Measurements from ENCODE around the gene XAB2. TPM values are rescaled to one million over a fixed set of nuclear protein-coding genes. Genes with fewer than 3 reads are reported as not detected.
A peak's percentile ranks its signal among the peaks of the same experiment; 100 is the strongest.

Gene XAB2
- total and polyA plus RNA-seq, 9 donors, result 23.0 to 34.6 (median 27.4) TPM

DNA sequence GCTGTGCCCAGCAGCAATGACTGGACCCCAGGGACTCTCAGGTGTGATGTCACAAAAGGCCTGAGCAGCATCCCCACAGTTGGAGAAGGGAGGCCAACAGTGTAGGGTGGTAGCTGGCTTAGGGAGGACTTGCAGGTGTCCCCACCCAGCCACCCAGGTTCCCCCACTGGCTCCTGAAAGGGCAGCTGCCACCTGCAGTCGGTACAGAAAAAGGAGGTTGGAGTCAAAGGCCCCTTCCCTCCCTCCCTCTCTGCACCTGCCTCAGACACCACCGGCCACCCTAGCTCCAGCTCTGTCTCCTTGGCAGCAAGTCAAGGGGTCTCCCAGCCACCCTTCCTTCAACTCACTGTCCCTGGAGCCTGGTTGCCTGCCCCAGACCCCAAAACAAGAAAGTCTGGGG, 4.4 kb upstream of the XAB2 start, which contains the start of gene PCP2:
TSS of gene PCP2 (minus strand) at position 22 of the 400 bp plus-strand sequence. CDS start 262 bp downstream, outside the sequence.
- Histone ChIP-seq H3K9me3 (replicated peaks; ENCODE audit: control insufficient read depth, low read depth, low read length) (no peaks in the 10 kb centered on the region), H3K27ac (ENCODE audit: low read length) (no peak within 1 kb of the TSS), H3K36me3 (ENCODE audit: control insufficient read depth, insufficient read depth, low read length) (peaks cover 10% of the 10 kb centered on the region), H3K27me3 (ENCODE audit: control insufficient read depth, insufficient read depth, low read length) (peaks cover 27% of the 10 kb centered on the region), H3K4me1 (ENCODE audit: control insufficient read depth, insufficient read depth, low read length) (peaks cover 11% of the 10 kb centered on the region), H3K4me3 (ENCODE audit: low read length) (no peak within 1 kb of the TSS)
- no peak for DNase-seq
- WGBS (ENCODE audit: insufficient coverage), result 31% methylated on average over 2 of the region's 2 CpGs

DNA sequence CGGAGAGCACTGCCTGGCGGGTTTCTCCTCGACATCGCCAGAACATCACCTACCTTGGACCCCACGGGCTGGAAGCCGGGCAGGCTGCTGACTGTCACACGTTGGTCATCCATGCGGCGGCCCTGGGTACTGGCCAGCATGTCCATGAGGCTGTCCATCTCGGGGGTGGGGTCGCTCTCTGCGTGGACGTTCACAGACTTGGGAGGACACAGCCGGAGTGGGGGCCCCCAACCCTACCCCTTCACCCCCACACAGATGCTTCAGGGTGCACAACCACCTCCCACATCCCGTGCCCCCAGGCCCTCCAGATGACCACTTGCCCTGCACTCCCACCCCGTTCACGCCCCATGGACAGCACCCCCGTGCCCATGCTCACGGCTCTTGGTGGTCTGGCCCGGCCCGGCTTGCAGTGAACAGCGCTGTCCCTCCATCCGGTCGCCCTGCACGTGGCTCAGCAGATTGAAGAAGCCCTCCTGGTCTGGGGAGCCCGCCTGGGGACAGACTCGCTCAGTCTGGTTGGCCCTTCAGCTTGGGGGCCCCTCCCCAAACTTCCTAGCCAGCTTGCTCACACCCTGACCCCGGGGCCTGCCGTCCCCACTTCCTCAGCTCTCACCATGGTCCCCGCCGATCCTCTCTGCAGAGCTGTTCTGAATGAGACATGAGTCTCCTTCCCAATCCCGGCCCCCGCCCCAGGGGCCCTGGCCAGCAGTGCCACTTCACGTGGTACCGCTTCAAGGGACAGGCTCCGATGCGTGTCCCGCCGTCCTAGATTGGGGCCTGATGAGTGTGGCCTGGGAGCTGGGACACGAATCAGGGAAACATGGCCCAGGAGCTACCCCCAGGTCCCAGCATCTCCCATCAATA, 3.2 kb upstream of the XAB2 start:
- Histone ChIP-seq H3K4me3 (ENCODE audit: low read length) (no peak overlapping the region), H3K36me3 (ENCODE audit: control insufficient read depth, insufficient read depth, low read length) (peaks cover 10% of the 10 kb centered on the region), H3K27me3 (ENCODE audit: control insufficient read depth, insufficient read depth, low read length) (peaks cover 22% of the 10 kb centered on the region), H3K27ac (ENCODE audit: low read length) (no peak overlapping the region), H3K9me3 (replicated peaks; ENCODE audit: control insufficient read depth, low read depth, low read length) (no peaks in the 10 kb centered on the region), H3K4me1 (ENCODE audit: control insufficient read depth, insufficient read depth, low read length) (peaks cover 21% of the 10 kb centered on the region)
- no peak for DNase-seq
- WGBS (ENCODE audit: insufficient coverage), result 91% methylated on average over 33 of the region's 40 CpGs

DNA sequence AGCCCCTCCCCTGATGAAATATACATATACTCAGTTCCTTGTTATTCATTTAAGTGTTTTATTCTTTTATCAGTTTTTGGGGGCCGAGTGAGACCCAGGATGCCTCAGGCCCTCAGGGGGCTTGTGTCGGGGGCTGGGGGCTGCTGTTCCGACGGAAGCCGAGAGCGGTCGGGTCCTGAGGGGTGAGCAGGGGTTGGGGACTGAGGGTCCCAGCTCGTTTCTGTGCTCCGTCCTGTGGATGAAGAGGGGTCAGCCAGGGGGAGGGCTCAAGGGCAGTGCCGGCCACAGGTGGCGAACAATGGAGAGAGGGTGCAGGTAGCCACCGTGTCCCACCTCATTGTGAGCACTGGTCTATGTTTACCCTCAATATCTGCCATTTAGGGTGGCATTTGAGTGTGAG, 2.2 kb upstream of the XAB2 start:
- peaks cover 18% of the 10 kb centered on the region for H3K36me3 ChIP-seq (ENCODE audit: control insufficient read depth, insufficient read depth, low read length)
- H3K27me3 ChIP-seq (ENCODE audit: control insufficient read depth, insufficient read depth, low read length), result peaks cover 14% of the 10 kb centered on the region
- peaks cover 21% of the 10 kb centered on the region for H3K4me1 ChIP-seq (ENCODE audit: control insufficient read depth, insufficient read depth, low read length)
- 88% methylated on average over 9 of the region's 12 CpGs for WGBS (ENCODE audit: insufficient coverage)
- no peak overlapping the region for H3K27ac ChIP-seq (ENCODE audit: low read length)
- no peak for DNase-seq
- no peaks in the 10 kb centered on the region for H3K9me3 ChIP-seq (replicated peaks; ENCODE audit: control insufficient read depth, low read depth, low read length)
- H3K4me3 ChIP-seq (ENCODE audit: low read length), result no peak overlapping the region

DNA sequence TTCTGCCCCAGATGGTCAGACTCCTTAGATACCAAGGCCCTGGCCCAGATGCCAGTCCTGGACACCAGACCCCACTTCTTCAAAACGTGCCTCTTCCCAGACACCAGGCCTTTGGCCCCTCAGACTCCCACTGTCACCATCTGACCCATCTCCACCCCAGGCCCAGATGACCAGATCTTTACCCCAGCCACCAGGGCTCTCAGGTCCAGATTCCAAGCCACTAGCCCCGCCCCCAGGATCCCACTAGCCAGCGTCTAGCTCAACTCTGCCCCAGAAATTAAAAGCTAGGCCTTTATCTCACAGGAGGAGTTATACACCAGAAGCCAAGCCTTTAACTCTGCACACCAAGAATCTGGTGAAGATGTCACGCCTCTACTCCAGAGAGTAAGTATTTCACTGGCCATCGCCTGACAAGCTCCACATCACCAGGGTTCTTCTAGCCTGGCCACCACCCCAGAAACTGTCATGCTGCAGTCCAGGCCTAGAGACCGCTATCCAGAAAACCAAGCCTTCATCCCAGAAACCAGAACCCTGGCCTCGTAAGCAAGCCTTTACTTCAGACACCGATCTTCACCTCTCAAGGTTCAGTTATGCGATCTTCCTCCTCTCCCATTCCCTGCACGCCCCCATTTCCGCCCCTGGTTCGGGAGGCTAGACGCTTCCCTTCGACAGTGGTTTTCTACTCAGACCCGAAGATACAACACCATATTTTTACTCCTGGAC, 595 bp downstream of the XAB2 start:
- DNase-seq, result no peak
- peaks cover 34% of the 10 kb centered on the region for H3K36me3 ChIP-seq (ENCODE audit: control insufficient read depth, insufficient read depth, low read length)
- H3K9me3 ChIP-seq (replicated peaks; ENCODE audit: control insufficient read depth, low read depth, low read length), result no peaks in the 10 kb centered on the region
- no peaks in the 10 kb centered on the region for H3K27me3 ChIP-seq (ENCODE audit: control insufficient read depth, insufficient read depth, low read length)
- H3K4me3 ChIP-seq (ENCODE audit: low read length), result peak overlapping the region; percentile 93
- H3K4me1 ChIP-seq (ENCODE audit: control insufficient read depth, insufficient read depth, low read length), result peaks cover 21% of the 10 kb centered on the region
- 7% methylated on average over 15 of the region's 15 CpGs for WGBS (ENCODE audit: insufficient coverage)
- peak overlapping the region; percentile 48 for H3K27ac ChIP-seq (ENCODE audit: low read length)

DNA sequence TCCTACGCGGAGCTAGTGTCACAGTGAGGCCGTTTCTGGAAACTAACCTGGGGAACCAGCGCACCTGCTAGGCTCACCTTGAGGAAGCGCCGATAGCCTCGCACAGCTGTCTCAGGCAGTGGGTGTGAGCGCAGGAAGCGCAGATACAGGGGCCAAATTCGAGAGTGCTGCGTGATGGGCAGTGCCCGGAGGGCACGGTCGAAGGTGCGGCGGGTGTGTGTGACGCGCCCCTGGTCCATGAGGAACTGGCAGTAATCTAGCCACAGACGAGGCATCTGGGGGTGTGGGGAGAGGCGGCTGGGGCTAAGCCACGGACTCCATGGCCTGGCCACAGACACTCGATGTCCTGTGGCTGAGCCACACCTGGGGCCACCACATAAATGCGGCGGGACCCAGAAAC, 2.2 kb downstream of the XAB2 start:
- Histone ChIP-seq H3K27ac (ENCODE audit: low read length) (no peak overlapping the region), H3K36me3 (ENCODE audit: control insufficient read depth, insufficient read depth, low read length) (peaks cover 44% of the 10 kb centered on the region), H3K9me3 (replicated peaks; ENCODE audit: control insufficient read depth, low read depth, low read length) (no peaks in the 10 kb centered on the region), H3K4me1 (ENCODE audit: control insufficient read depth, insufficient read depth, low read length) (peaks cover 21% of the 10 kb centered on the region), H3K4me3 (ENCODE audit: low read length) (no peak overlapping the region), H3K27me3 (ENCODE audit: control insufficient read depth, insufficient read depth, low read length) (no peaks in the 10 kb centered on the region)
- WGBS (ENCODE audit: insufficient coverage), result 98% methylated on average over 16 of the region's 24 CpGs
- DNase-seq, result no peak

DNA sequence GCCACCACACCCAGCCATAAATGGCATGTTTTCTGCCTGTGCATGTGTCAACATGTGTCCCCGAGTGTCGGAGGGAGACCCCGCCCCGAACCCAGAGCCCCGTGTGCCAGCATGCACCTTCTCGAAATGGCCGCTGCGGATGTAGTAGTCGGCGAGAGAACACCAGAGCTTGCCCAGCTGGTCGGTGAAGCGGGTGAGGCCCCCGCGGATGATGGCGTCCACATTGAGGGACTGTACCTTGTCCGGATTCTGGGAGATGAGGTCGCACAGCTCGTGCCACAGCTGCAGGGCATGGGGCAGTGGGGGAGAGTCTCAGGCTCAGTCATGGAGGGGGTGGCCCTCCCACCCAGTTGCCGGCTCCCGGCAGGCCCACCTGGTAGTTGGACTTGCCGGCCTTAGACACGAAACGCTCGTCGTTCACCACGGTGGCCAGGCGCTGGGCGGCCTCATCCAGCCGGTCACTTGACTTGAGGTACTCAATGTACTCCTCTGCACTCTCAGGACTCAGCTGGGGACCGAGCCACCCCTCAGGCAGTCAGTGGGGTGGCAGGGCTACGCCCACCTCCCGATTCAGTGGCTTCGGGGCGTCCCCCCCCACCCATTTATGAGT, 3.5 kb downstream of the XAB2 start:
- Histone ChIP-seq H3K27me3 (ENCODE audit: control insufficient read depth, insufficient read depth, low read length) (no peaks in the 10 kb centered on the region), H3K36me3 (ENCODE audit: control insufficient read depth, insufficient read depth, low read length) (peaks cover 51% of the 10 kb centered on the region), H3K4me3 (ENCODE audit: low read length) (no peak overlapping the region), H3K4me1 (ENCODE audit: control insufficient read depth, insufficient read depth, low read length) (peaks cover 21% of the 10 kb centered on the region), H3K9me3 (replicated peaks; ENCODE audit: control insufficient read depth, low read depth, low read length) (no peaks in the 10 kb centered on the region), H3K27ac (ENCODE audit: low read length) (no peak overlapping the region)
- WGBS (ENCODE audit: insufficient coverage), result 97% methylated on average over 33 of the region's 34 CpGs
- DNase-seq, result no peak

DNA sequence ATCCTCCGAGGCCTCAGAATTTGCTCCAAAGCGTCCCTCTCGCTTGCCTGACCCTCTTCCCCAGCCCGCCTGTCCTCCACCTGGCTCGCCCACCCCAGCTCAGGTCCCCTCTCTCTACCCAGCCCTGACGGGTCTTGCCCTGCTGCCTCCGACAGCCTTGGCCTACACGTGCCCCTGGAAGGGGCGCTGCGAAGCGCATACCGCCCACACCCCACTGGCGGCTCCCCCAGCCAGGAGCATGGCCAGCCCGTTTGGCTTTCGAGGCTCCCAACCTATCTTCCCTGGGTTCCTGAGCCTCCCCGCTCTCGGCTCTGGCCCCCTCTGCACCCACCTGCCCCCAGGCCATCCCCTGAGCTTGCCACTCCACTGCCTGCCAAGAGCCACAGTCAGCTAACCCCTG, 4.5 kb downstream of the XAB2 start:
- no peak for DNase-seq
- WGBS (ENCODE audit: insufficient coverage), result 84% methylated on average over 17 of the region's 17 CpGs
- no peak overlapping the region for H3K27ac ChIP-seq (ENCODE audit: low read length)
- peaks cover 61% of the 10 kb centered on the region for H3K36me3 ChIP-seq (ENCODE audit: control insufficient read depth, insufficient read depth, low read length)
- H3K4me3 ChIP-seq (ENCODE audit: low read length), result no peak overlapping the region
- peaks cover 13% of the 10 kb centered on the region for H3K4me1 ChIP-seq (ENCODE audit: control insufficient read depth, insufficient read depth, low read length)
- no peaks in the 10 kb centered on the region for H3K9me3 ChIP-seq (replicated peaks; ENCODE audit: control insufficient read depth, low read depth, low read length)
- H3K27me3 ChIP-seq (ENCODE audit: control insufficient read depth, insufficient read depth, low read length), result no peaks in the 10 kb centered on the region

DNA sequence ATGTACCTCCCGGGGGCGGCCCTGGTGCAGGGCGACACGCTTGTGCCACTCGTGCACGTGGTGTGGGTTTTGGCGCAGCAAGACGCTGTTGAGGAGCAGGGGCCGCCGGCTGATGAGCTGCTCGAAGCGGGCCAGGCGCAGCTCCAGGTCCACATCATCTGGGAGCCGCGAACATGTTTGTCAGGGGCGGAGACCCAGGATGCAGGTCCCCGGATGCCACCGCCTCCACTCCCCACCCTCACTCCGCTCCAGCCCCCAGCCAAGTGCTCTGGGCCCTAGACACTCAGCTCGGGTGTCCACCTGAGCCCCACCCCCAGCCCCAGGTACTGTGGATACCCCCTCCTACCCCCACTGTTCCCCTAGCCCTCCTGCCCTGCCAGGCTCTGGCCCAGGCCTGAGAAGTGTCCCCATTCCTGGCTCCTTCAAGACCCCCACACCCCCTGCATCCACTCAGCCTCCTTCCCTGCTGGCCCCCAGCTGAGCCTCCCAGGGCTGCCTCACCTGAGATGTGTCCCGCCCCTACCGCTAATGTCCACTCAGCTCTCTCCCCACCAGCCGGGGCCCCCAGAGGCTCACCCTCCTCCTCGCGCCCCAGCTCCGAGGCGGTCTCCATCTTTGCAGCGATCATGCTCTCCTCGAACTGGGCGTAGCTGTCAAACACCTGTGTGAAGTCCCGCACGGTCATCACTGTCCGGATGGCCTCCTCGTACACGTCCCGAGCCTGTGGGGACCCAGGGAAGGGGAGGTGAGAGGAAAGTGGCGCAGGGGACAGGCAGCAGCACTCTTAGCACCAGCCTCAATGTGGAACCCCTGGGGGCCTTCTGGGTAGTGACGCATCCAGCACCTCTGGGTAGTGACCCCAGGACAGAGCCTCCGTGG, 5.4 kb downstream of the XAB2 start:
- Histone ChIP-seq H3K4me3 (ENCODE audit: low read length) (no peak overlapping the region), H3K27ac (ENCODE audit: low read length) (no peak overlapping the region), H3K9me3 (replicated peaks; ENCODE audit: control insufficient read depth, low read depth, low read length) (no peaks in the 10 kb centered on the region), H3K27me3 (ENCODE audit: control insufficient read depth, insufficient read depth, low read length) (no peaks in the 10 kb centered on the region), H3K4me1 (ENCODE audit: control insufficient read depth, insufficient read depth, low read length) (peaks cover 18% of the 10 kb centered on the region), H3K36me3 (ENCODE audit: control insufficient read depth, insufficient read depth, low read length) (peaks cover 64% of the 10 kb centered on the region)
- WGBS (ENCODE audit: insufficient coverage), result 90% methylated on average over 39 of the region's 39 CpGs
- no peak for DNase-seq

DNA sequence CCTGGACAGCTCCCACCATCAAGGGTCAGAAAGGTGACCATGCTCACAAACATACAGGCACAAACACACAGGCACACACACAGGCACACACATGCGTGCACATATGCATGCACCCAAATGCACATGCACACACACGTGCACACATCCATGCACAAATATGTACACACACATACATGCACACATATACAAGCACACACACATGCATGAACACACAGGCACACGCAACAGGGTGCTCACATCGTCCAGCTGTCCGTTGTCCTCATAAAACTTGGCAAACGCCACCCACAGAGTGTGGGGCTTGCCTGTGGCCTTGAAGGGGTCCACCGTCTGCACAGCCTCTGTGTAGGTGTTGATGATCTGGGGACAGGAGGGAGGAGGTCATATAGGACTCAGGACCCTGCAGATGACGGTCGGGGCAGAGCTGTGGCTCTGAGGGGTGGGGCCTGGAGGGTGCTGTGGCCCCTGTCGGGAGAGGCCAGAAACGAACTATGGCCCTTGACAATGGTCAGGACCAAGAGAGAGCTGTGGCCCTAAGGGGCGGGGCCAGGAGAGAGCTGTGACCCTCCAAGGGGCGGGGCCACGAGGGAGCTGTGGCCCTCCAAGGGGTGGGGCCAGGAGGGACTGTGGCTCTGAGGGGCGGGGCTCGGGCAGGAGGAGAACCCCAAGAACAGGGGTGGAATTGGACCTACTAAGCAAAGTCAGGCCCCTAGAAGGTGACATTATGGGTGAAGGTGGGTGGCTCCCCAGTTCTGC, 6.2 kb downstream of the XAB2 start:
- peaks cover 64% of the 10 kb centered on the region for H3K36me3 ChIP-seq (ENCODE audit: control insufficient read depth, insufficient read depth, low read length)
- H3K27ac ChIP-seq (ENCODE audit: low read length), result no peak overlapping the region
- H3K27me3 ChIP-seq (ENCODE audit: control insufficient read depth, insufficient read depth, low read length), result no peaks in the 10 kb centered on the region
- H3K4me1 ChIP-seq (ENCODE audit: control insufficient read depth, insufficient read depth, low read length), result peaks cover 14% of the 10 kb centered on the region
- H3K9me3 ChIP-seq (replicated peaks; ENCODE audit: control insufficient read depth, low read depth, low read length), result no peaks in the 10 kb centered on the region
- 89% methylated on average over 10 of the region's 16 CpGs for WGBS (ENCODE audit: insufficient coverage)
- H3K4me3 ChIP-seq (ENCODE audit: low read length), result no peak overlapping the region
- DNase-seq, result no peak

Data from muscle of leg (tissue), 11 donors.